ENCODE results near the gene MCCD1. TPM values are rescaled to one million over a fixed set of nuclear protein-coding genes. Genes with fewer than 3 reads are reported as not detected.

The MCCD1 gene
- total and polyA plus RNA-seq, 2 of the 13 experiments (the other 11 are each of a cell fraction or from before 2014, with no cell fraction given): 0.15 TPM; not detected in 1

GRCh38 chr6:31541658-31542521, 13.1 kb downstream of the MCCD1 start, which contains the start of gene DDX39B (continued):
- TF ChIP-seq TARDBP (CRISPR knock-in tag; IDR thresholded peaks at IDR 0.05) (peak; percentile 58), MAFG (CRISPR knock-in tag; IDR thresholded peaks at IDR 0.05) (no peak), ZNF816 (CRISPR knock-in tag; IDR thresholded peaks at IDR 0.05; ENCODE audit: borderline replicate concordance) (peak; percentile 71; the same call in 1 of the 2 replicates), SIX1 (CRISPR knock-in tag; IDR thresholded peaks at IDR 0.05; ENCODE audit: borderline replicate concordance) (no peak), HNRNPL (IDR thresholded peaks at IDR 0.05; ENCODE audit: low read depth, low read length) (0 out of 2 replicates have a peak, but pooled peaks have one; percentile 71), EED (CRISPR knock-in tag; IDR thresholded peaks at IDR 0.05) (peak; percentile 47), ZNF574 (CRISPR knock-in tag; IDR thresholded peaks at IDR 0.05) (peak; percentile 93), HES4 (CRISPR knock-in tag; IDR thresholded peaks at IDR 0.05; ENCODE audit: borderline replicate concordance) (peak; percentile 91), MXD3 (CRISPR knock-in tag; IDR thresholded peaks at IDR 0.05) (peak; percentile 94; the same call in 1 of the 2 replicates), HOXA9 (CRISPR knock-in tag; IDR thresholded peaks at IDR 0.05; ENCODE audit: borderline replicate concordance) (no peak; the same call in 1 of the 2 replicates), ZFAT (CRISPR knock-in tag; conservative IDR thresholded peaks at IDR 0.05) (peak; percentile 89; the same call in 1 of the 2 replicates), ZNF572 (CRISPR knock-in tag; IDR thresholded peaks at IDR 0.05) (no peak; the same call in none of the 2 replicates), TERF1 (CRISPR knock-in tag; IDR thresholded peaks at IDR 0.05) (no peak), KMT2A (CRISPR knock-in tag; IDR thresholded peaks at IDR 0.05) (peak; percentile 67), STAG1 (CRISPR knock-in tag; IDR thresholded peaks at IDR 0.05) (no peak), NCOA1 (CRISPR knock-in tag; IDR thresholded peaks at IDR 0.05) (no peak; the same call in 1 of the 2 replicates), PREB (CRISPR knock-in tag; IDR thresholded peaks at IDR 0.05) (peak; percentile 45; the same call in 1 of the 2 replicates), TAF15 (IDR thresholded peaks at IDR 0.05; ENCODE audit: low read depth, low read length, poor library complexity, severe bottlenecking) (no peak), ZBTB21 (CRISPR knock-in tag; IDR thresholded peaks at IDR 0.05) (0 out of 2 replicates have a peak, but pooled peaks have one; percentile 57)
- TF ChIP-seq, protein P1, sequence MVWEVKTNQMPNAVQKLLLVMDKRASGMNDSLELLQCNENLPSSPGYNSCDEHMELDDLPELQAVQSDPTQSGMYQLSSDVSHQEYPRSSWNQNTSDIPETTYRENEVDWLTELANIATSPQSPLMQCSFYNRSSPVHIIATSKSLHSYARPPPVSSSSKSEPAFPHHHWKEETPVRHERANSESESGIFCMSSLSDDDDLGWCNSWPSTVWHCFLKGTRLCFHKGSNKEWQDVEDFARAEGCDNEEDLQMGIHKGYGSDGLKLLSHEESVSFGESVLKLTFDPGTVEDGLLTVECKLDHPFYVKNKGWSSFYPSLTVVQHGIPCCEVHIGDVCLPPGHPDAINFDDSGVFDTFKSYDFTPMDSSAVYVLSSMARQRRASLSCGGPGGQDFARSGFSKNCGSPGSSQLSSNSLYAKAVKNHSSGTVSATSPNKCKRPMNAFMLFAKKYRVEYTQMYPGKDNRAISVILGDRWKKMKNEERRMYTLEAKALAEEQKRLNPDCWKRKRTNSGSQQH (CRISPR knock-in tag; IDR thresholded peaks at IDR 0.05; ENCODE audit: low read depth): no peak; the same call in 1 of the 2 replicates
- TF ChIP-seq, protein P2, sequence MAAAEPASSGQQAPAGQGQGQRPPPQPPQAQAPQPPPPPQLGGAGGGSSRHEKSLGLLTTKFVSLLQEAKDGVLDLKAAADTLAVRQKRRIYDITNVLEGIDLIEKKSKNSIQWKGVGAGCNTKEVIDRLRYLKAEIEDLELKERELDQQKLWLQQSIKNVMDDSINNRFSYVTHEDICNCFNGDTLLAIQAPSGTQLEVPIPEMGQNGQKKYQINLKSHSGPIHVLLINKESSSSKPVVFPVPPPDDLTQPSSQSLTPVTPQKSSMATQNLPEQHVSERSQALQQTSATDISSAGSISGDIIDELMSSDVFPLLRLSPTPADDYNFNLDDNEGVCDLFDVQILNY (CRISPR knock-in tag; conservative IDR thresholded peaks at IDR 0.05): peak; percentile 82

All from HepG2 (cell line).